ENCODE results near the gene MRPS14. TPM values are rescaled to one million over a fixed set of nuclear protein-coding genes. Genes with fewer than 3 reads are reported as not detected.

Gene MRPS14
- total and polyA plus RNA-seq, 9 of the 15 experiments (the other 6 are each of a cell fraction or from before 2014, with no cell fraction given), result 38.1 to 231 (median 54.9) TPM

GRCh38 chr1:174996476-174996875 lies 26.7 kb downstream of the MRPS14 start (continued):
- TF ChIP-seq MYC (IDR thresholded peaks at IDR 0.05; ENCODE audit: low read depth, low read length), result no peak
- TF ChIP-seq MYC (CRISPR knock-in tag; IDR thresholded peaks at IDR 0.05; ENCODE audit: borderline replicate concordance, low read depth), result no peak
- no peak for TF ChIP-seq ZNF395 (CRISPR knock-in tag; IDR thresholded peaks at IDR 0.05)
- TF ChIP-seq NR2C1 (IDR thresholded peaks at IDR 0.05), result 0 out of 2 replicates have a peak, but pooled peaks have one; percentile 12
- no peak for TF ChIP-seq NR2C1 (tag; IDR thresholded peaks at IDR 0.05)
- TF ChIP-seq ZNF740 (CRISPR knock-in tag; IDR thresholded peaks at IDR 0.05), result no peak
- TF ChIP-seq ZNF740 (tag; IDR thresholded peaks at IDR 0.05), result no peak
- no peak for TF ChIP-seq TGIF2 (CRISPR knock-in tag; IDR thresholded peaks at IDR 0.05)
- TF ChIP-seq FOS (IDR thresholded peaks at IDR 0.05; ENCODE audit: extremely low read depth, insufficient read length), result peak; percentile 24
- TF ChIP-seq FOXK2 (conservative IDR thresholded peaks at IDR 0.05 in 1 of 2, IDR thresholded peaks at IDR 0.05 in 1 of 2; ENCODE audit: low read depth in 2 of 2), result no peak
- TF ChIP-seq PRDM10 (IDR thresholded peaks at IDR 0.05; ENCODE audit: partially characterized antibody), result no peak
- no peak for TF ChIP-seq BRCA1 (IDR thresholded peaks at IDR 0.05)
- no peak for TF ChIP-seq BRCA1 (CRISPR knock-in tag; IDR thresholded peaks at IDR 0.05)
- no peak for TF ChIP-seq ASH1L (IDR thresholded peaks at IDR 0.05; ENCODE audit: borderline replicate concordance, low read depth, partially characterized antibody)
- no peak for TF ChIP-seq ZNF778 (CRISPR knock-in tag; IDR thresholded peaks at IDR 0.05)
- TF ChIP-seq E2F4 (CRISPR knock-in tag; IDR thresholded peaks at IDR 0.05; ENCODE audit: low read depth), result no peak
- TF ChIP-seq SMARCA5 (IDR thresholded peaks at IDR 0.05), result no peak
- no peak for TF ChIP-seq GABPA (tag; conservative IDR thresholded peaks at IDR 0.05; ENCODE audit: low read depth)
- no peak for TF ChIP-seq ID3 (CRISPR knock-in tag; IDR thresholded peaks at IDR 0.05)
- no peak for TF ChIP-seq ID3 (tag; IDR thresholded peaks at IDR 0.05)
- TF ChIP-seq CREB1 (IDR thresholded peaks at IDR 0.05), result no peak
- TF ChIP-seq CREB1 (CRISPR knock-in tag; IDR thresholded peaks at IDR 0.05), result 0 out of 2 replicates have a peak, but pooled peaks have one; percentile 13
- no peak for TF ChIP-seq ZNF41 (CRISPR knock-in tag; conservative IDR thresholded peaks at IDR 0.05)
- no peak for TF ChIP-seq SLC30A9 (CRISPR knock-in tag; IDR thresholded peaks at IDR 0.05)

Data from K562 (cell line).